GM12892 (cell line): ENCODE data around the gene KLF13.

Experiments
- DNase-seq: peaks from one replicate; pipeline ENCODE4 v3.0.0; 2011; ENCODE audit not compliant: insufficient read length
- FAIRE-seq: peaks from 2 replicates; lab custom pipeline; 2011; peaks lifted over from hg19 to GRCh38; lab: Jason Lieb, UNC
- POLR2A ChIP-seq: IDR thresholded peaks from 2 replicates; pipeline ENCODE4 v1.6.1; 2011; ENCODE audit warnings: low read depth, low read length, control low read depth
- POLR2AphosphoS5 ChIP-seq: IDR thresholded peaks from 2 replicates; pipeline ENCODE4 v1.6.1; 2011; ENCODE audit warnings: low read depth, low read length, control low read depth
- TAF1 ChIP-seq: IDR thresholded peaks from 2 replicates; pipeline ENCODE4 v1.6.1; 2011; ENCODE audit warnings: low read depth, mild to moderate bottlenecking, control low read depth, low read length, borderline replicate concordance

KLF13 gene

GRCh38 chr15:31387479-31388118 is 61.0 kb downstream of the KLF13 start:
- peak; percentile 36 for FAIRE-seq
- no peak for DNase-seq
- no peak for TF ChIP-seq TAF1

- FAIRE-seq = no peak
- DNase-seq = no peak
- no peak for TF ChIP-seq TAF1
- TF ChIP-seq POLR2A = no peak
These were observed 62.9 kb downstream of the KLF13 start for GRCh38 chr15:31389576-31389975.

- FAIRE-seq (no peak), DNase-seq (no peak)
- TF ChIP-seq TAF1 = no peak
- TF ChIP-seq POLR2AphosphoS5 = no peak
- no peak for TF ChIP-seq POLR2A
These were observed 63.4 kb downstream of the KLF13 start for GRCh38 chr15:31390029-31390428.

- FAIRE-seq (no peak), DNase-seq (no peak)
- TF ChIP-seq POLR2A (no peak), POLR2AphosphoS5 (no peak), TAF1 (no peak)
These were observed 64.3 kb downstream of the KLF13 start for GRCh38 chr15:31390777-31391486.

- FAIRE-seq = peak; percentile 92
- peak; percentile 84 for DNase-seq
- TF ChIP-seq TAF1 = no peak
- TF ChIP-seq POLR2AphosphoS5 = no peak
- TF ChIP-seq POLR2A = no peak
These were observed 65.3 kb downstream of the KLF13 start for GRCh38 chr15:31391687-31392671.

- TF ChIP-seq TAF1 = no peak
- no peak for TF ChIP-seq POLR2AphosphoS5
- TF ChIP-seq POLR2A = no peak
- DNase-seq = no peak
- FAIRE-seq = peak; percentile 82
These were observed 66.2 kb downstream of the KLF13 start for GRCh38 chr15:31392761-31393401.

- DNase-seq (no peak), FAIRE-seq (peak; percentile 82)
- no peak for TF ChIP-seq TAF1
- no peak for TF ChIP-seq POLR2A
- no peak for TF ChIP-seq POLR2AphosphoS5
These were observed 66.9 kb downstream of the KLF13 start for GRCh38 chr15:31393444-31394091.

- FAIRE-seq (peak; percentile 24), DNase-seq (no peak)
- TF ChIP-seq TAF1 (no peak), POLR2AphosphoS5 (no peak), POLR2A (no peak)
These were observed 70.4 kb downstream of the KLF13 start for GRCh38 chr15:31396881-31397560.

- FAIRE-seq (no peak), DNase-seq (no peak)
- TF ChIP-seq TAF1 = no peak
These were observed 71.4 kb downstream of the KLF13 start for GRCh38 chr15:31397851-31398661.

- TF ChIP-seq POLR2AphosphoS5 (no peak), TAF1 (no peak), POLR2A (no peak)
- DNase-seq = no peak
- no peak for FAIRE-seq
These were observed 72.2 kb downstream of the KLF13 start for GRCh38 chr15:31398677-31399301.
